ENCODE measurements around the gene FAIM. TPM values are rescaled to one million over a fixed set of nuclear protein-coding genes. Genes with fewer than 3 reads are reported as not detected.

The FAIM gene
- total RNA-seq, 1 donor from 2014 or later = 13.3 TPM

- H3K9me3 ChIP-seq = no peaks in the 10 kb centered on the region
- H3K36me3 ChIP-seq = no peaks in the 10 kb centered on the region
- peak overlapping the region; percentile 64 to 87 for H3K4me3 ChIP-seq
- H3K4me1 ChIP-seq = peaks cover 9% of the 10 kb centered on the region
- intact Hi-C loops (cut with DNase I) = loop anchor here (10.0 kb wide), 1 partner anchor 225 kb away; the partner anchor contains the start of gene PIK3CB
- no peak for DNase-seq (ENCODE audit: extremely low spot score in 2 of 2)
- peak overlapping the region; percentile 91 for H3K27ac ChIP-seq
- no peaks in the 10 kb centered on the region for H3K27me3 ChIP-seq
- TF ChIP-seq POLR2AphosphoS5 (IDR thresholded peaks at IDR 0.05; ENCODE audit: insufficient read depth in 1 of 2, low read depth in 1 of 2) = no peak
- no peak for TF ChIP-seq POLR2A (IDR thresholded peaks at IDR 0.05)
- TF ChIP-seq CTCF (IDR thresholded peaks at IDR 0.05) = no peak
Observed at GRCh38 chr3:138609898-138610266, 1.3 kb downstream of the FAIM start.

GRCh38 chr3:138615462-138615861 lies 6.9 kb downstream of the FAIM start:
- H3K36me3 ChIP-seq = no peaks in the 10 kb centered on the region
- no peaks in the 10 kb centered on the region for H3K4me1 ChIP-seq
- DNase-seq (ENCODE audit: extremely low spot score in 2 of 2) = no peak
- TF ChIP-seq POLR2AphosphoS5 (IDR thresholded peaks at IDR 0.05; ENCODE audit: insufficient read depth in 1 of 2, low read depth in 1 of 2) = no peak
- TF ChIP-seq CTCF (IDR thresholded peaks at IDR 0.05) = no peak
- no peak for TF ChIP-seq POLR2A (IDR thresholded peaks at IDR 0.05)
- H3K27me3 ChIP-seq = no peaks in the 10 kb centered on the region
- intact Hi-C loops (cut with DNase I) = no loop called here
- no peaks in the 10 kb centered on the region for H3K9me3 ChIP-seq
- no peak overlapping the region for H3K27ac ChIP-seq
- no peak overlapping the region for H3K4me3 ChIP-seq

GRCh38 chr3:138620431-138620830 lies 11.9 kb downstream of the FAIM start:
- H3K4me3 ChIP-seq = no peak overlapping the region
- no peak for TF ChIP-seq CTCF (IDR thresholded peaks at IDR 0.05)
- no peak for TF ChIP-seq POLR2AphosphoS5 (IDR thresholded peaks at IDR 0.05; ENCODE audit: insufficient read depth in 1 of 2, low read depth in 1 of 2)
- no peak for TF ChIP-seq POLR2A (IDR thresholded peaks at IDR 0.05)
- no peaks in the 10 kb centered on the region for H3K4me1 ChIP-seq
- no peaks in the 10 kb centered on the region for H3K9me3 ChIP-seq
- H3K27ac ChIP-seq = no peak overlapping the region
- DNase-seq (ENCODE audit: extremely low spot score in 2 of 2) = no peak
- no peaks in the 10 kb centered on the region for H3K27me3 ChIP-seq
- intact Hi-C loops (cut with DNase I) = no loop called here
- no peaks in the 10 kb centered on the region for H3K36me3 ChIP-seq

- Histone ChIP-seq H3K4me3 (no peak overlapping the region), H3K27ac (no peak overlapping the region), H3K36me3 (peaks cover 0 to 6% of the 10 kb centered on the region in 2 donors), H3K27me3 (no peaks in the 10 kb centered on the region), H3K9me3 (no peaks in the 10 kb centered on the region), H3K4me1 (peaks cover 5% of the 10 kb centered on the region)
- TF ChIP-seq POLR2A (IDR thresholded peaks at IDR 0.05) (no peak), CTCF (IDR thresholded peaks at IDR 0.05) (no peak), POLR2AphosphoS5 (IDR thresholded peaks at IDR 0.05; ENCODE audit: insufficient read depth in 1 of 2, low read depth in 1 of 2) (no peak)
- DNase-seq (ENCODE audit: extremely low spot score in 2 of 2) = no peak
- intact Hi-C loops (cut with DNase I) = no loop called here
Observed at GRCh38 chr3:138624518-138624917, 15.9 kb downstream of the FAIM start.

- no peak overlapping the region for H3K27ac ChIP-seq
Observed at GRCh38 chr3:138625707-138626365, 17.3 kb downstream of the FAIM start.

More at GRCh38 chr3:138625707-138626365, 17.3 kb downstream of the FAIM start:
- Histone ChIP-seq H3K4me3 (no peak overlapping the region), H3K36me3 (peaks cover 0 to 10% of the 10 kb centered on the region in 2 donors), H3K9me3 (no peaks in the 10 kb centered on the region), H3K4me1 (peaks cover 5% of the 10 kb centered on the region), H3K27me3 (no peaks in the 10 kb centered on the region)
- DNase-seq (ENCODE audit: extremely low spot score in 2 of 2) = no peak
- TF ChIP-seq POLR2AphosphoS5 (IDR thresholded peaks at IDR 0.05; ENCODE audit: insufficient read depth in 1 of 2, low read depth in 1 of 2) (peak in 1 of 2 donors; percentile 40), POLR2A (IDR thresholded peaks at IDR 0.05) (no peak), CTCF (IDR thresholded peaks at IDR 0.05) (no peak)
- intact Hi-C loops (cut with DNase I) = no loop called here
